PFSK-1 (cell line): ENCODE measurements around the gene IL1R2.

Experiments
- POLR2AphosphoS5 ChIP-seq: IDR thresholded peaks from 2 replicates; pipeline ENCODE4 v1.6.1; 2012; ENCODE audit warnings: low read depth, mild to moderate bottlenecking, control low read depth, low read length, moderate library complexity
- SIN3A ChIP-seq: IDR thresholded peaks from 2 replicates; pipeline ENCODE4 v1.6.1; 2012; ENCODE audit warnings: mild to moderate bottlenecking, low read length, moderate library complexity, borderline replicate concordance; ENCODE audit not compliant: insufficient read depth
- TAF1 ChIP-seq: IDR thresholded peaks from 2 replicates; pipeline ENCODE4 v1.6.1; 2012; ENCODE audit warnings: low read length, control low read depth, borderline replicate concordance; ENCODE audit not compliant: insufficient read depth
- TF ChIP-seq, protein P1 (sequence below), 2 experiments: IDR thresholded peaks; 2 replicates each; pipeline versions ENCODE4 v1.6.1 to v1.8.0; 2011 to 2012; ENCODE audit warnings: low read depth in 2 of 2, low read length in 2 of 2, control low read depth in 1 of 2, inconsistent platforms in 1 of 2, mild to moderate bottlenecking in 1 of 2, moderate library complexity in 1 of 2; ENCODE audit not compliant: insufficient read depth in 1 of 2

DNA sequence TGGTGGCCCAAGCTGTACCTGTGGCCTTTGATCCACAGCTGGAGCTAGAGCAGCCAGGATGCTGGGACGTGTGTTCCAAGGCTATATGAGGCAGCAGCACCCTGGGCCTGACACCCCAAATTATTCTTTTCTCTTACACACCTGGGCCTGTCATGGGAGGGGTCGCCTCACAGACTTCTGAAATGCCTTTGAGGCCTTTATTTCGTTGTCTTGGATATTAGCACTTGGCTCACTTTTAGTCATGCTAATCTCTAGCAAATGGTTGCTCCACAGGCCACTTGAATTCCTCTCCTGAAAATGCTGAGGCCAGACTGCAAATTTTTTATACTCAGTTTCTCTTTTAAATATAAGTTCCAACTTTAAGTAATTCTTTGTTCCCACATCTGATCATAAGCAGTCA lies 22.0 kb upstream of the IL1R2 start:
- no peak for TF ChIP-seq TAF1
- TF ChIP-seq SIN3A = no peak
- TF ChIP-seq, protein P1, sequence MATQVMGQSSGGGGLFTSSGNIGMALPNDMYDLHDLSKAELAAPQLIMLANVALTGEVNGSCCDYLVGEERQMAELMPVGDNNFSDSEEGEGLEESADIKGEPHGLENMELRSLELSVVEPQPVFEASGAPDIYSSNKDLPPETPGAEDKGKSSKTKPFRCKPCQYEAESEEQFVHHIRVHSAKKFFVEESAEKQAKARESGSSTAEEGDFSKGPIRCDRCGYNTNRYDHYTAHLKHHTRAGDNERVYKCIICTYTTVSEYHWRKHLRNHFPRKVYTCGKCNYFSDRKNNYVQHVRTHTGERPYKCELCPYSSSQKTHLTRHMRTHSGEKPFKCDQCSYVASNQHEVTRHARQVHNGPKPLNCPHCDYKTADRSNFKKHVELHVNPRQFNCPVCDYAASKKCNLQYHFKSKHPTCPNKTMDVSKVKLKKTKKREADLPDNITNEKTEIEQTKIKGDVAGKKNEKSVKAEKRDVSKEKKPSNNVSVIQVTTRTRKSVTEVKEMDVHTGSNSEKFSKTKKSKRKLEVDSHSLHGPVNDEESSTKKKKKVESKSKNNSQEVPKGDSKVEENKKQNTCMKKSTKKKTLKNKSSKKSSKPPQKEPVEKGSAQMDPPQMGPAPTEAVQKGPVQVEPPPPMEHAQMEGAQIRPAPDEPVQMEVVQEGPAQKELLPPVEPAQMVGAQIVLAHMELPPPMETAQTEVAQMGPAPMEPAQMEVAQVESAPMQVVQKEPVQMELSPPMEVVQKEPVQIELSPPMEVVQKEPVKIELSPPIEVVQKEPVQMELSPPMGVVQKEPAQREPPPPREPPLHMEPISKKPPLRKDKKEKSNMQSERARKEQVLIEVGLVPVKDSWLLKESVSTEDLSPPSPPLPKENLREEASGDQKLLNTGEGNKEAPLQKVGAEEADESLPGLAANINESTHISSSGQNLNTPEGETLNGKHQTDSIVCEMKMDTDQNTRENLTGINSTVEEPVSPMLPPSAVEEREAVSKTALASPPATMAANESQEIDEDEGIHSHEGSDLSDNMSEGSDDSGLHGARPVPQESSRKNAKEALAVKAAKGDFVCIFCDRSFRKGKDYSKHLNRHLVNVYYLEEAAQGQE (IDR thresholded peaks at IDR 0.05; ENCODE audit: insufficient read depth in 1 of 2, low read depth in 2 of 2, low read length in 2 of 2) = no peak
- no peak for TF ChIP-seq POLR2AphosphoS5
